GM19455 (cell line): ENCODE data around the gene TAF4.

Experiments
- ATAC-seq: cut with Tn5 transposase; IDR thresholded peaks from one replicate; pipeline ENCODE4 v1.9.1; 2021; ENCODE audit not compliant: unreplicated experiment

TAF4 gene

DNA sequence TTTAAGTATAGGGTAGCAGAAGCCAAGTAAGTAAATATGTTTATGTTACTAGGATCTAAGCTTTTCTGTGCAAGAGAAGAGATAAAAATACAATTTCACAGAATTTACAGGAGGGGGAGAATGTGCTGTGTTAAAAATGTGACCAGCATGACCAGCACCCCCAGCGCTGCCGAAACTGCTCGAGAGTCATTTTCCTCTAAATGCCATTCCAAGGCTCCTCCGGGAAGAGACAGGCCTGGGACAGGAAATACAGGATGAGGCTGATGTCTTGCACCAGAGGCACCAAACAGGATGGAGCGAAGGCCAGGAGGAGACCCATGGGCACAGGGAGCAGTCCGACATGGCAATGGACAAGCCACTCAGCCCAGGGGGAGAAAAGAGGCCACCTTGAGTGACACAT is 21.1 kb downstream of the TAF4 start:
- ATAC-seq, result no peak

- ATAC-seq, result no peak
Observed at GRCh38 chr20:62043131-62043914, 22.4 kb downstream of the TAF4 start.

GRCh38 chr20:62042025-62042820 is 23.5 kb downstream of the TAF4 start:
- no peak for ATAC-seq

GRCh38 chr20:62040933-62041332 is 24.7 kb downstream of the TAF4 start:
- ATAC-seq, result no peak

DNA sequence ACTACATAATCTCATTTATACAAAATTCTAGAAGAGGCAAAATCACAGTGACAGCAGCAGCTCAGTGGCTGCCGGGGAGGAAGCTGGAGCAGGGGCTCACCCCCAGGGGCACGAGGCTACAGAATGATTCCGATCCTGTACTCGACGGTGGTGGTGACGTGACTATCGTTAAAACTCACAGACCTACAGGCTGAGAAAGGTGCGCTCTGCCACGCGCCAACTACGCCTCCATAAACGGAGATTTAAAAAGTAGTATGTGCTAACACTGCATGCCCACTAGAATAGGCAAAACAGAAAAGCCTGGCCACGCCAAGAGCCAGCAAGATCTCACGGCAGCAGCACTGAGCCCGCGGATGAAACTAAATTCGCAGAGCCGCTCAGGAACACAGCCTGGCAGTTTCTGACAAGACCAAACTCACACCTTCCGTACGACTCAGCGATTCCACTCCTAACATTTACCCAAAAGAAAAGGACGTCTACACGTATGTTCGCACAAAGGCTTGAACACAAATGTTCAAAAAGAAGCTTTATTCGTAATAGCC is 25.2 kb downstream of the TAF4 start:
- no peak for ATAC-seq

DNA sequence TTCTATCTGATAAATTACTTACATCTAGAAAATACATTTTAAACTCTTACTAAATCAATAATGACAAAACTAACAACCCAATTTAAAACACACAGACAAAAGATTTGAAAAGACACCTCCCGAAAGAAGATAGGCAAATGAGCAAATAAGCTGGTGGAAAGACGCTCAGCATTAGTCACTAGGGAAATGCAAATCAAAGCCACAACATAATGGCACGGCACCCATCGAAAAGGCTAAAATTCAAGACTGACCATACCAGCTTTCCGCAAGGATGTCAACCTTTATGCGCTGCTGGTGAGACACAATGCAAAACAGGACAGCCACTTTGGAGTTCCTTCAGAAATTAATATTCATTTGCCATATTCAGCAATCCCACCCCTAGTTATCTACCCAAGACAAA is 25.9 kb downstream of the TAF4 start:
- no peak for ATAC-seq

GRCh38 chr20:62032609-62033368 is 32.9 kb downstream of the TAF4 start:
- no peak for ATAC-seq

DNA sequence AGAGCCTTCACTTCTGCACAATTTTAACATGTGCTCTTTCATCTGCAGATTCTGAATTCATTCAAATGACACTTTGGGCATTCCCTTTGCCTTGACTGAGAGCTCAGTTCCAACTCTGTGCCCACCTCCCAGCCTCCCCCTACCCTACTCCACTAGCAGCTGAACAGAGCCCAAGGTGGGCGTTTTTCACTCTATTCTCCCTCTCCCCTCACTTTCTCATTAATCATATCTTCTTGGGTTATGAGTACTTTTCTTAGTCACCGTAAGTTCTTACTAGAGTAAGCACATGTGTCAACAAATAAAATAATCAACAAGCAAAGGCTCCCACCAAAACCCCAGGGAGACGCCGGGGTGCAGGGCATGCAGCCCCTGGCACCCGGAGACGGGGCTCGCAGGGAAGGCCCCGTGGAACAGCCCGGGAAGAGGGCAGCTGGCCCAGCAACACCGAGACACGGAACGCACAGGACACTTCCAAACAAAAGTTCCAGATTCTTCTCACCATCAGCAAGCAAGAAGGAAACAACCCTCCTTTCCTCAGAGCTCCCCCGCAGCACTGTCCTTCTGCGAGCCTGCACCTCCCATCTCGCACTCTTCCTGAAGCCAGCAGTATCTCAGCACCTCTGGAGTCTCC is 34.1 kb downstream of the TAF4 start:
- no peak for ATAC-seq

- peak; percentile 66 for ATAC-seq
Observed at GRCh38 chr20:62030834-62031434, 34.7 kb downstream of the TAF4 start.

DNA sequence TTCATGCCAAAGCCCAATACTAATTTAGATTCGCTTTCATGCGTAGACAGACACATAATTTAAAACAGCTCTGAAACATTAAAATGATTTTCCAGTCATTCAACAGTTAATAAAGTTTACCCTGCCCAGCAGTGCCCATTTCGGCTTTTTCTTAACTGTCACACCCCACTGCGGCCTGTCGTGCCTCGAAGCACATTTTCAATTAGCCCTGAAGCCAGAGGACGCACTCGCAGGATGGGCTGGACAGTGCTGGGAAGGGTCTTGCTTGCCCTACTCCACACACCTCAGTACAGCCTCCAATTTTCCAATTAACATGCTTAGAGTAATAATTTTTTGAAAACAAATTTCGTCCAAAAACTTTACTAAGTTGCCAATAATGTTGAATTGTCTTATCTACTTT is 35.3 kb downstream of the TAF4 start:
- ATAC-seq, result no peak

- ATAC-seq, result no peak
Observed at GRCh38 chr20:62029949-62030348, 35.7 kb downstream of the TAF4 start.

GRCh38 chr20:62029296-62029695 is 36.4 kb downstream of the TAF4 start:
- no peak for ATAC-seq

- ATAC-seq, result no peak
Observed at GRCh38 chr20:62028384-62028783, 37.3 kb downstream of the TAF4 start.

DNA sequence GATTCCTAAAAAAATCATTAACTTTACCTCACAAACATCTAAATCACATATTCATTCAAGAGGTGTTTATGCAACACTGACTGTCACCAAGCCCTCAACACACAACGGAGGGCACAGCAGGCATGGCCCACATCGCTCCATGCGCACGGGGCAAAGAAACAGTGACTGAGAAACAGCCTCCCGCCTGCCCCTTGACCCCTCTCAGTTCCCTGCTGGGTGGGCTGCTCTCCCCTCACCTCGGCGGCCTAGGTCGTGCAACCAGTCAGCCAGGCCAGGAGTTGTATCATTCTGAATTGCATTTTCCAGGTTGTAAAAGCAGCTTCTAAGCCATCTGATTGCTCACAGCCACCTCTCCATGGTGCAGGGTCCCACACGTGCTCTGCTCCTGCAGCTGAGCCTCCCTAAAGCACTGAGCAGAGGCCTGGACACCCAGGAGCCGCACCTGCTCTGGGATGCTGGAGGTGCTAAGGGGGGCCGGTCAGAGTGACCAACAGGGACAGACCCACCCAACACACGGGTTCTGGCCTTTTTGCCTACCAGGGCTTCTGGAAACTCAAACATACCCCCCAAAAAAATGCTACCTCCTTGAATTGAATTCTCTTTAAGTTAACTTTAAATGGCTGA is 37.9 kb downstream of the TAF4 start:
- no peak for ATAC-seq

- no peak for ATAC-seq
Observed at GRCh38 chr20:62027116-62027515, 38.6 kb downstream of the TAF4 start.

- no peak for ATAC-seq
Observed at GRCh38 chr20:62026564-62026856, 39.2 kb downstream of the TAF4 start.

DNA sequence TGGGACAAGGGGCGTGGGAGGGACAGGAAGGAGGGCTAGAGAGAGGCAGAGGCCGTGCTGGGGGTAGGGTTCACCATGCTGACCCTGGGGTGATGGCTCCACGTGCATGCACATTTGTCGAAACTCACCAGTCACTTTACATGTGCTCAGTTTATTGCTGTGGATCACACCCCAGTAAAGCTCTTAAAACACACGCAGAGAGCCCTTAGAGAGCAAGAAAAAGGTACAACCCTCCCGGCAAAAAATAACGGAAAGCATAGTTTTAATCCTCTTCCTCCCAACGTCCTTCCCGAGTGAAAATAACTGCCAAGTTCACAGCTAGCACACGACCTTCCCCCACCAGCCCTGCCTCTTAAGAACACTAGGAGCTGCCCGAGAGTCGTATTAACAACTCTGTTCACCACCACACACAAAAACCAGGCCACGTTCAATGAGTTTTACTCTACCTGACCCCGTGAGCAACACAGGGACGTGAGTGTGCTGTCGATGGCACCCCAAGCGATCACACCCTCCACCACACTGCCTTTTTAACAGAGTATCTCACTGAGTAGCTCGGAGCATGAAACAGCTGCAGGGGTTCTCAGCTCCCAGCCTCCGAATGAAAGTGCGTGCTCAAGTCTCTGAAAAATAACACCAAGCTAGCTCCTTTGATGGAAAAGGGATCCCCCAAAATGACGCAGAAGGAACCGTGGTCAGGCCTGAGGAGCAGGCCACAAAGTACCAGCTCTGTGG is 39.7 kb downstream of the TAF4 start:
- ATAC-seq, result no peak

GRCh38 chr20:62025394-62025793 is 40.3 kb downstream of the TAF4 start:
- no peak for ATAC-seq

DNA sequence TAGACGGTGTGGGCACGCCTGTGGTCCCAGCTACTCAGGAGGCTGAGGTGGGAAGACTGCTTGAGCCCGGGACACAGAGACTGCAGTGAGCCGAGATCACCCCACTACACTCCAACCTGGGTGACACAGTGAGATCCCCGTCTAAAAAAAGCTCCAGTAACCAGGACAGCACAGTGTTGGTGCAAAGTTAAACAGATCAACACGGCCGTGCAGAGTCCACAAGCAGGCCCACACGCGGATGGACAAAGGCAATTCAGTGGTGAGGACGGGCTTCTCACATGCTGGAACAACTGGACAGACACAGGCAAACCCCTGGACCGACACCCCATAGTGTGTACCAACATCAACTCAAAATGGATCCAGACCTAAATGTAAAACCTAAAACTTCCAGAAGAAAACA is 41.7 kb downstream of the TAF4 start:
- no peak for ATAC-seq
